ENCODE measurements around the gene CCR2.

DNA sequence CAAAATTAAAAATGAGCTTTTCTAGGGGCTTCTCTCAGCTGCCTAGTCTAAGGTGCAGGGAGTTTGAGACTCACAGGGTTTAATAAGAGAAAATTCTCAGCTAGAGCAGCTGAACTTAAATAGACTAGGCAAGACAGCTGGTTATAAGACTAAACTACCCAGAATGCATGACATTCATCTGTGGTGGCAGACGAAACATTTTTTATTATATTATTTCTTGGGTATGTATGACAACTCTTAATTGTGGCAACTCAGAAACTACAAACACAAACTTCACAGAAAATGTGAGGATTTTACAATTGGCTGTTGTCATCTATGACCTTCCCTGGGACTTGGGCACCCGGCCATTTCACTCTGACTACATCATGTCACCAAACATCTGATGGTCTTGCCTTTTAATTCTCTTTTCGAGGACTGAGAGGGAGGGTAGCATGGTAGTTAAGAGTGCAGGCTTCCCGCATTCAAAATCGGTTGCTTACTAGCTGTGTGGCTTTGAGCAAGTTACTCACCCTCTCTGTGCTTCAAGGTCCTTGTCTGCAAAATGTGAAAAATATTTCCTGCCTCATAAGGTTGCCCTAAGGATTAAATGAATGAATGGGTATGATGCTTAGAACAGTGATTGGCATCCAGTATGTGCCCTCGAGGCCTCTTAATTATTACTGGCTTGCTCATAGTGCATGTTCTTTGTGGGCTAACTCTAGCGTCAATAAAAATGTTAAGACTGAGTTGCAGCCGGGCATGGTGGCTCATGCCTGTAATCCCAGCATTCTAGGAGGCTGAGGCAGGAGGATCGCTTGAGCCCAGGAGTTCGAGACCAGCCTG, 17.8 kb downstream of the CCR2 start:
- TF ChIP-seq, protein P1, sequence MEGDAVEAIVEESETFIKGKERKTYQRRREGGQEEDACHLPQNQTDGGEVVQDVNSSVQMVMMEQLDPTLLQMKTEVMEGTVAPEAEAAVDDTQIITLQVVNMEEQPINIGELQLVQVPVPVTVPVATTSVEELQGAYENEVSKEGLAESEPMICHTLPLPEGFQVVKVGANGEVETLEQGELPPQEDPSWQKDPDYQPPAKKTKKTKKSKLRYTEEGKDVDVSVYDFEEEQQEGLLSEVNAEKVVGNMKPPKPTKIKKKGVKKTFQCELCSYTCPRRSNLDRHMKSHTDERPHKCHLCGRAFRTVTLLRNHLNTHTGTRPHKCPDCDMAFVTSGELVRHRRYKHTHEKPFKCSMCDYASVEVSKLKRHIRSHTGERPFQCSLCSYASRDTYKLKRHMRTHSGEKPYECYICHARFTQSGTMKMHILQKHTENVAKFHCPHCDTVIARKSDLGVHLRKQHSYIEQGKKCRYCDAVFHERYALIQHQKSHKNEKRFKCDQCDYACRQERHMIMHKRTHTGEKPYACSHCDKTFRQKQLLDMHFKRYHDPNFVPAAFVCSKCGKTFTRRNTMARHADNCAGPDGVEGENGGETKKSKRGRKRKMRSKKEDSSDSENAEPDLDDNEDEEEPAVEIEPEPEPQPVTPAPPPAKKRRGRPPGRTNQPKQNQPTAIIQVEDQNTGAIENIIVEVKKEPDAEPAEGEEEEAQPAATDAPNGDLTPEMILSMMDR (IDR thresholded peaks at IDR 0.05), result no peak
- TF ChIP-seq POLR2A (IDR thresholded peaks at IDR 0.05), result no peak
